Subcutaneous abdominal adipose tissue (tissue), 5 donors: ENCODE data around the gene ABHD12B.

Source experiments
- H3K27ac ChIP-seq: one replicate; pipeline ENCODE4 v1.7.0; 2013; ENCODE audit warnings: low read depth, mild to moderate bottlenecking, inconsistent platforms, low read length, moderate library complexity
- H3K27me3 ChIP-seq, 5 donors: one replicate each; pipeline ENCODE4 v1.7.0; 2013; ENCODE audit warnings: low read length in 5 of 5, inconsistent platforms in 1 of 5; ENCODE audit not compliant: control insufficient read depth in 5 of 5, insufficient read depth in 4 of 5
- H3K36me3 ChIP-seq, 5 donors: one replicate each; pipeline ENCODE4 v1.7.0; 2013; ENCODE audit warnings: low read length in 5 of 5; ENCODE audit not compliant: control insufficient read depth in 5 of 5, insufficient read depth in 5 of 5
- H3K4me1 ChIP-seq, 5 donors: one replicate each; pipeline ENCODE4 v1.7.0; 2013; ENCODE audit warnings: low read length in 5 of 5, mild to moderate bottlenecking in 3 of 5, moderate library complexity in 1 of 5; ENCODE audit not compliant: control insufficient read depth in 5 of 5, insufficient read depth in 5 of 5
- H3K4me3 ChIP-seq, 5 donors: one replicate each; pipeline ENCODE4 v1.7.0; 2013; ENCODE audit warnings: low read length in 5 of 5, low read depth in 1 of 5
- H3K9ac ChIP-seq, 5 donors: one replicate each; pipeline ENCODE4 v1.7.0; 2013; ENCODE audit warnings: low read length in 5 of 5, mild to moderate bottlenecking in 4 of 5, moderate library complexity in 3 of 5
- H3K9me3 ChIP-seq, 5 donors: one replicate each; pipeline ENCODE4 v1.7.0; 2013; ENCODE audit warnings: low read length in 5 of 5; ENCODE audit not compliant: control insufficient read depth in 5 of 5
- donor health status: healthy.
- donor health status: healthy.
- donor health status: healthy.
- donor health status: healthy.
- donor health status: healthy.

Gene ABHD12B

GRCh38 chr14:50830044-50830931, 41.6 kb upstream of the ABHD12B start:
- peaks cover 0 to 3% (median 0%) of the 10 kb centered on the region in 5 donors for H3K27me3 ChIP-seq
- peak overlapping the region in 4 of 5 donors; percentile 59 to 75 (median 66) for H3K9ac ChIP-seq
- peak overlapping the region; percentile 80 to 87 (median 81) for H3K4me3 ChIP-seq
- H3K4me1 ChIP-seq = peaks cover 4 to 30% (median 29%) of the 10 kb centered on the region in 5 donors
- H3K36me3 ChIP-seq = peaks cover 0 to 3% (median 0%) of the 10 kb centered on the region in 5 donors
- H3K9me3 ChIP-seq = no peaks in the 10 kb centered on the region
- H3K27ac ChIP-seq = peak overlapping the region; percentile 54

GRCh38 chr14:50830932-50831725, 40.7 kb upstream of the ABHD12B start, which contains the start of gene NIN:
Gene NIN, minus strand, starts transcription at chr14:50831162. Its CDS starts 9,106 bp downstream, at chr14:50822056.
- Histone ChIP-seq H3K4me1 (peaks cover 4 to 30% (median 29%) of the 10 kb centered on the region in 5 donors), H3K9me3 (no peaks in the 10 kb centered on the region), H3K4me3 (peak within 1 kb of the TSS; percentile 81 to 93 (median 87)), H3K27me3 (peaks cover 0 to 3% (median 0%) of the 10 kb centered on the region in 5 donors), H3K27ac (peak within 1 kb of the TSS; percentile 54), H3K36me3 (peaks cover 0 to 3% (median 0%) of the 10 kb centered on the region in 5 donors), H3K9ac (peak within 1 kb of the TSS; percentile 60 to 84 (median 75))

GRCh38 chr14:50831726-50832168, 40.1 kb upstream of the ABHD12B start:
- peaks cover 0 to 3% (median 0%) of the 10 kb centered on the region in 5 donors for H3K27me3 ChIP-seq
- H3K27ac ChIP-seq = peak overlapping the region; percentile 23
- H3K9me3 ChIP-seq = no peaks in the 10 kb centered on the region
- H3K4me3 ChIP-seq = peak overlapping the region; percentile 72 to 93 (median 87)
- peak overlapping the region; percentile 60 to 84 (median 75) for H3K9ac ChIP-seq
- peaks cover 0 to 2% (median 0%) of the 10 kb centered on the region in 5 donors for H3K36me3 ChIP-seq
- peaks cover 4 to 30% (median 29%) of the 10 kb centered on the region in 5 donors for H3K4me1 ChIP-seq

GRCh38 chr14:50832935-50833630, 38.8 kb upstream of the ABHD12B start:
- H3K4me1 ChIP-seq = peaks cover 4 to 30% (median 29%) of the 10 kb centered on the region in 5 donors
- H3K4me3 ChIP-seq = no peak overlapping the region
- no peaks in the 10 kb centered on the region for H3K9me3 ChIP-seq
- H3K36me3 ChIP-seq = no peaks in the 10 kb centered on the region
- H3K27me3 ChIP-seq = peaks cover 0 to 3% (median 0%) of the 10 kb centered on the region in 5 donors
- H3K9ac ChIP-seq = no peak overlapping the region
- H3K27ac ChIP-seq = no peak overlapping the region

GRCh38 chr14:50834802-50835276, 37.0 kb upstream of the ABHD12B start:
- H3K36me3 ChIP-seq = no peaks in the 10 kb centered on the region
- no peak overlapping the region for H3K27ac ChIP-seq
- no peaks in the 10 kb centered on the region for H3K9me3 ChIP-seq
- peaks cover 0 to 3% (median 0%) of the 10 kb centered on the region in 5 donors for H3K27me3 ChIP-seq
- no peak overlapping the region for H3K9ac ChIP-seq
- no peak overlapping the region for H3K4me3 ChIP-seq
- peaks cover 2 to 16% (median 13%) of the 10 kb centered on the region in 5 donors for H3K4me1 ChIP-seq

GRCh38 chr14:50835280-50835679, 36.6 kb upstream of the ABHD12B start:
- Histone ChIP-seq H3K9ac (no peak overlapping the region), H3K27ac (no peak overlapping the region), H3K9me3 (no peaks in the 10 kb centered on the region), H3K36me3 (no peaks in the 10 kb centered on the region), H3K4me3 (no peak overlapping the region), H3K27me3 (peaks cover 0 to 3% (median 0%) of the 10 kb centered on the region in 5 donors), H3K4me1 (peaks cover 2 to 11% (median 9%) of the 10 kb centered on the region in 5 donors)

GRCh38 chr14:50836515-50836914, 35.3 kb upstream of the ABHD12B start:
- H3K27ac ChIP-seq = no peak overlapping the region
- peaks cover 2 to 6% (median 6%) of the 10 kb centered on the region in 5 donors for H3K4me1 ChIP-seq
- no peak overlapping the region for H3K4me3 ChIP-seq
- no peaks in the 10 kb centered on the region for H3K9me3 ChIP-seq
- H3K27me3 ChIP-seq = peaks cover 0 to 3% (median 0%) of the 10 kb centered on the region in 5 donors
- no peaks in the 10 kb centered on the region for H3K36me3 ChIP-seq
- no peak overlapping the region for H3K9ac ChIP-seq

GRCh38 chr14:50837271-50837670, 34.6 kb upstream of the ABHD12B start:
- no peaks in the 10 kb centered on the region for H3K9me3 ChIP-seq
- H3K9ac ChIP-seq = no peak overlapping the region
- no peaks in the 10 kb centered on the region for H3K36me3 ChIP-seq
- no peaks in the 10 kb centered on the region for H3K4me1 ChIP-seq
- peaks cover 0 to 3% (median 0%) of the 10 kb centered on the region in 5 donors for H3K27me3 ChIP-seq
- no peak overlapping the region for H3K27ac ChIP-seq
- H3K4me3 ChIP-seq = no peak overlapping the region

GRCh38 chr14:50837850-50838470, 33.9 kb upstream of the ABHD12B start:
- Histone ChIP-seq H3K9ac (no peak overlapping the region), H3K36me3 (no peaks in the 10 kb centered on the region), H3K4me3 (no peak overlapping the region), H3K9me3 (no peaks in the 10 kb centered on the region), H3K4me1 (no peaks in the 10 kb centered on the region), H3K27ac (no peak overlapping the region), H3K27me3 (peaks cover 0 to 3% (median 0%) of the 10 kb centered on the region in 5 donors)
